ENCODE data around the gene CDH26.

DNA sequence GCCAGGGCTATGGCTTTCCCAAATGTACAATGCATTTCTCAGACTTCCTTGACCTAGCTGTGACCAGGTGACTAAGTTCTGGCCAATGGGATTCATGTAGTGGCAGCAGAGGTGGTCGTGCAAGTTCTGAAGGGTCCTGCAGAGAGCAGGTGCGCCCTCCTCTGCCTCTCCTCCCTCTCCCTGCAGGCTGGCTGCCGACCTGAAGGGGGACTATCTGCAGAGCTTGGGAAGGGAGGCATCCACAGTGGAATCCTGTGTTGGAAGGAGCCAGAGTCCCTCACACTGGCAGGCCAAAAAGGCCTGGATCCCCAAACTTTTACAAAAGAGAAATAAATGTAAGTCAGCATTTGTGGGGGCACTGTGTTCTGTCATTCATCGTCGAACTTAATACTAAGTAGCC lies 66.6 kb downstream of the CDH26 start:
- TF ChIP-seq, protein P1, sequence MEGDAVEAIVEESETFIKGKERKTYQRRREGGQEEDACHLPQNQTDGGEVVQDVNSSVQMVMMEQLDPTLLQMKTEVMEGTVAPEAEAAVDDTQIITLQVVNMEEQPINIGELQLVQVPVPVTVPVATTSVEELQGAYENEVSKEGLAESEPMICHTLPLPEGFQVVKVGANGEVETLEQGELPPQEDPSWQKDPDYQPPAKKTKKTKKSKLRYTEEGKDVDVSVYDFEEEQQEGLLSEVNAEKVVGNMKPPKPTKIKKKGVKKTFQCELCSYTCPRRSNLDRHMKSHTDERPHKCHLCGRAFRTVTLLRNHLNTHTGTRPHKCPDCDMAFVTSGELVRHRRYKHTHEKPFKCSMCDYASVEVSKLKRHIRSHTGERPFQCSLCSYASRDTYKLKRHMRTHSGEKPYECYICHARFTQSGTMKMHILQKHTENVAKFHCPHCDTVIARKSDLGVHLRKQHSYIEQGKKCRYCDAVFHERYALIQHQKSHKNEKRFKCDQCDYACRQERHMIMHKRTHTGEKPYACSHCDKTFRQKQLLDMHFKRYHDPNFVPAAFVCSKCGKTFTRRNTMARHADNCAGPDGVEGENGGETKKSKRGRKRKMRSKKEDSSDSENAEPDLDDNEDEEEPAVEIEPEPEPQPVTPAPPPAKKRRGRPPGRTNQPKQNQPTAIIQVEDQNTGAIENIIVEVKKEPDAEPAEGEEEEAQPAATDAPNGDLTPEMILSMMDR (IDR thresholded peaks at IDR 0.05 in 4 of 5, conservative IDR thresholded peaks at IDR 0.05 in 1 of 5) = no peak
- TF ChIP-seq POLR2A (IDR thresholded peaks at IDR 0.05) = no peak
